ENCODE measurements around the gene MFRP. TPM values are rescaled to one million over a fixed set of nuclear protein-coding genes. Genes with fewer than 3 reads are reported as not detected.

MFRP gene
- total and polyA plus RNA-seq, 10 of the 15 experiments (the other 5 are each of a cell fraction or from before 2014, with no cell fraction given), result not detected

- no peak for TF ChIP-seq MLLT1 (IDR thresholded peaks at IDR 0.05)
- no peak for TF ChIP-seq BHLHE40 (IDR thresholded peaks at IDR 0.05; ENCODE audit: borderline replicate concordance in 1 of 2, low read depth in 2 of 2, low read length in 1 of 2)
- no peak for TF ChIP-seq ZNF217 (IDR thresholded peaks at IDR 0.05)
- TF ChIP-seq SKIL (IDR thresholded peaks at IDR 0.05; ENCODE audit: low read depth, poor library complexity, severe bottlenecking), result no peak
- TF ChIP-seq TCF3 (IDR thresholded peaks at IDR 0.05; ENCODE audit: borderline replicate concordance, insufficient read depth, low read depth, low read length), result no peak
Observed at GRCh38 chr11:119351232-119351631, 4.7 kb upstream of the MFRP start (continued).

DNA sequence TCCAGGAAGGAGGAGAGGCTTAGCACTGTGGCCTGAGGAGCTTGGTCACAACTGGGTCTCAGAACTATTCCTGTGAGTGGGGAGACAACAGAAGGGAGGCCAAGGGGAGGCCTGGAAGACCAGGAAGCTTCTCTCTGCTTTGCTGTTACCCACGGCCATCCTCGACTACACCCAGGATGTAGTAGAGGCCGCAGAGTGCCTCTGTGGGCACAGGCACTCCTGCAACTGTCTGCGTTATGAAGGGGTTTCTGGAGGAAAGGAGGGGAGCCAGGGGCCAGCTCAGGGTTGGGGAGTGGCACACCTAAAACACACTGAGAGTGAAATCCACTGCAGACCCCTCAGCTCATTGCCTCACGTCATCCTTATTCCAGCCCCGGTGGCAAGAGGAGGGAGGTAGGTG, 3.8 kb upstream of the MFRP start:
- in situ Hi-C loops (cut with MboI), result no loop called here
- intact Hi-C loops (cut with micrococcal nuclease; ENCODE audit: unreplicated experiment), result no loop called here
- Histone ChIP-seq H3K27me3 (replicated peaks in 1 of 2; ENCODE audit: control insufficient read depth in 2 of 2, insufficient read depth in 2 of 2, low read length in 1 of 2) (peaks cover 0 to 2% of the 10 kb centered on the region in 2 experiments; a peak in 1 of 4 replicates), H3K4me3 (no peak overlapping the region), H3K4me1 (ENCODE audit: control insufficient read depth, insufficient read depth, low read length) (no peaks in the 10 kb centered on the region), H2AFZ (ENCODE audit: control insufficient read depth, low read depth, low read length) (no peak overlapping the region), H3K79me2 (ENCODE audit: control insufficient read depth, insufficient read depth, low read length) (no peaks in the 10 kb centered on the region), H4K20me1 (ENCODE audit: control insufficient read depth, insufficient read depth) (no peaks in the 10 kb centered on the region), H3K9ac (ENCODE audit: control insufficient read depth, insufficient read depth, low read length) (no peak overlapping the region), H3K9me3 (replicated peaks; ENCODE audit: control insufficient read depth, insufficient read depth, low read length) (no peaks in the 10 kb centered on the region), H3K4me2 (ENCODE audit: control insufficient read depth, insufficient read depth) (no peak overlapping the region), H3K27ac (ENCODE audit: control insufficient read depth, insufficient read depth) (no peak overlapping the region), H3K36me3 (ENCODE audit: control insufficient read depth in 2 of 2, insufficient read depth in 2 of 2, low read length in 1 of 2) (no peaks in the 10 kb centered on the region)
- DNase-seq (ENCODE audit: low read depth, low spot score) (no peak), ATAC-seq (peak; percentile 23; the same call in 2 of the 3 replicates), FAIRE-seq (no peak)
- no peak for TF ChIP-seq SKIL (IDR thresholded peaks at IDR 0.05; ENCODE audit: low read depth, poor library complexity, severe bottlenecking)
- TF ChIP-seq NR2F1 (conservative IDR thresholded peaks at IDR 0.05), result no peak
- no peak for TF ChIP-seq STAT1 (conservative IDR thresholded peaks at IDR 0.05)
- TF ChIP-seq NFYB (IDR thresholded peaks at IDR 0.05; ENCODE audit: insufficient read depth, low read depth, low read length), result no peak
- no peak for TF ChIP-seq NR2C1 (IDR thresholded peaks at IDR 0.05)
- TF ChIP-seq SRF (IDR thresholded peaks at IDR 0.05; ENCODE audit: low read depth in 2 of 2, low read length in 2 of 2), result no peak
- no peak for TF ChIP-seq SMAD1 (IDR thresholded peaks at IDR 0.05; ENCODE audit: low read depth, partially characterized antibody)
- no peak for TF ChIP-seq RUNX3 (IDR thresholded peaks at IDR 0.05; ENCODE audit: low read length)
- ChIA-PET RAD21 (ENCODE audit: unreplicated experiment) (no interaction called here), SMC1A (ENCODE audit: uncharacterized antibody, unreplicated experiment) (no interaction called here), CTCF (interaction anchor here (1.2 to 4.5 kb wide), 2 partner anchors 24 to 124 kb away, joined by 5 to 19 read pairs; no protein-coding TSS in a partner anchor), POLR2A (no interaction called here)
- 17% methylated on average over 6 of the region's 6 CpGs for WGBS (ENCODE audit: insufficient coverage, insufficient replicate concordance, low lambda C conversion rate, missing lambda C conversion rate)
- no TSS peak for BruUV-seq (replicated peaks)
